ENCODE measurements around the gene ZBED4. TPM values are rescaled to one million over a fixed set of nuclear protein-coding genes. Genes with fewer than 3 reads are reported as not detected.
A peak's percentile ranks its signal among the peaks of the same experiment; 100 is the strongest.
"Not testable (repeated sequence)": the region's sequence is repeated elsewhere in the genome, so short reads cannot be mapped to it uniquely, and the experiment has no call there.

Gene ZBED4
- total RNA-seq, 1 donor from 2014 or later: 25.2 TPM

DNA sequence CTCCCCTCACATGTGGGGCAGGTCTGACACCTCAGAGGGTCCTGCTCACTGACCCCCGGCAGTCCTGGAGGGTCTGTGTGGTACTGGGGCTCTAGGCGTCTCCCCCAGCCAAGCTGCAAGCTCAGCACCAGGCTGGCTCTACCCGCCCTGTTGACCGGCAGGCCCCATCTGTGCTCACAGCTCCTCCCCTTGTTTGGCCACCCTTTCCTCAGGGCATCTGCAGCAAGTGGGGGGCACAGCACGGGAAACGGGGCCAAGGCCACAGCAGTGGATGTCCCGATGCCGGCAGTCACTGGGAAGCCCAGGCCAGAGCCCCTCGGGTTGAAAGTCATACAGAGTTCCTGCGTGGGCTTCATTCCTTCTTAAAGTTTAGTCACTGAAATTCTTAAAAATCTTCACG lies 31.9 kb upstream of the ZBED4 start:
- H3K27me3 Mint-ChIP-seq (ENCODE audit: low read depth); H3K9me3 Mint-ChIP-seq; intact Hi-C loops (cut with micrococcal nuclease); DNase-seq (ENCODE audit: low spot score); H3K27ac Mint-ChIP-seq; H3K4me3 Mint-ChIP-seq (ENCODE audit: low read depth): not testable (repeated sequence)
- peaks cover 79% of the 10 kb centered on the region for H3K36me3 Mint-ChIP-seq (ENCODE audit: low read depth)
- H3K4me1 Mint-ChIP-seq (ENCODE audit: low read depth): peaks cover 42% of the 10 kb centered on the region

GRCh38 chr22:49823289-49824045 lies 30.2 kb upstream of the ZBED4 start:
- Mint-ChIP-seq H3K36me3 (ENCODE audit: low read depth) (peaks cover 62% of the 10 kb centered on the region), H3K9me3 (no peaks in the 10 kb centered on the region), H3K4me1 (ENCODE audit: low read depth) (peaks cover 35% of the 10 kb centered on the region), H3K4me3 (ENCODE audit: low read depth) (no peak overlapping the region), H3K27me3 (ENCODE audit: low read depth) (no peaks in the 10 kb centered on the region), H3K27ac (no peak overlapping the region)
- DNase-seq (ENCODE audit: low spot score): no peak
- intact Hi-C loops (cut with micrococcal nuclease): no loop called here

GRCh38 chr22:49824185-49824925 lies 29.3 kb upstream of the ZBED4 start:
- DNase-seq (ENCODE audit: low spot score): no peak
- H3K27ac Mint-ChIP-seq: no peak overlapping the region
- H3K9me3 Mint-ChIP-seq: no peaks in the 10 kb centered on the region
- peak overlapping the region; percentile 91 for H3K4me3 Mint-ChIP-seq (ENCODE audit: low read depth)
- peaks cover 54% of the 10 kb centered on the region for H3K36me3 Mint-ChIP-seq (ENCODE audit: low read depth)
- H3K4me1 Mint-ChIP-seq (ENCODE audit: low read depth): peaks cover 37% of the 10 kb centered on the region
- H3K27me3 Mint-ChIP-seq (ENCODE audit: low read depth): no peaks in the 10 kb centered on the region
- intact Hi-C loops (cut with micrococcal nuclease): no loop called here

DNA sequence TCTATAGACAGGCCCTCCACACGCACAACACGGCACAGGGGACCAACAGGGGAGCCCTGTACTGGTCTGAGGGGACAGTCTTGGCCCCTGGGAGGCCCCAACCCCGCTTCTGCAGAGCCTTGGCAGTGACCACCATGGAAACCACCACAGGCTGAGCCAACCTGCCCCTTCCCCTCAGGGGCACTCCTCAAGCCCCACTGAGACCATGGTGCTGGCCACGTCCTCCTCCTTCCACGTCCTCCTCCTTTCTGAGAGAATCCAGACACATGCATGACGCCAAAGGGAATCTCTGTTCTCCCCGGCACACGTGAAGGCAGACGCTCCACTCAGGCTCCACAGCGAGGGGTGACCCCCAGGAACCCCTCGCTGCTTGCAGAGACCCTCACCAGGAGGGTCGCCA lies 28.7 kb upstream of the ZBED4 start:
- peaks cover 42% of the 10 kb centered on the region for H3K4me1 Mint-ChIP-seq (ENCODE audit: low read depth)
- H3K4me3 Mint-ChIP-seq (ENCODE audit: low read depth): peak overlapping the region; percentile 91
- H3K9me3 Mint-ChIP-seq: peaks cover 3% of the 10 kb centered on the region
- intact Hi-C loops (cut with micrococcal nuclease): loop anchor here (5.0 kb wide), 1 partner anchor 42 kb away; no protein-coding TSS in a partner anchor
- H3K27me3 Mint-ChIP-seq (ENCODE audit: low read depth): no peaks in the 10 kb centered on the region
- no peak for DNase-seq (ENCODE audit: low spot score)
- H3K27ac Mint-ChIP-seq: no peak overlapping the region
- peaks cover 58% of the 10 kb centered on the region for H3K36me3 Mint-ChIP-seq (ENCODE audit: low read depth)

- Mint-ChIP-seq H3K4me3 (ENCODE audit: low read depth) (peak overlapping the region; percentile 91), H3K27me3 (ENCODE audit: low read depth) (no peaks in the 10 kb centered on the region), H3K9me3 (peaks cover 6% of the 10 kb centered on the region), H3K4me1 (ENCODE audit: low read depth) (peaks cover 42% of the 10 kb centered on the region), H3K27ac (peak overlapping the region; percentile 82), H3K36me3 (ENCODE audit: low read depth) (peaks cover 54% of the 10 kb centered on the region)
- no peak for DNase-seq (ENCODE audit: low spot score)
- intact Hi-C loops (cut with micrococcal nuclease): loop anchor here (5.0 kb wide), 1 partner anchor 42 kb away; no protein-coding TSS in a partner anchor
Measured at GRCh38 chr22:49825436-49825835, 28.2 kb upstream of the ZBED4 start.

GRCh38 chr22:49825944-49826602 lies 27.6 kb upstream of the ZBED4 start:
- intact Hi-C loops (cut with micrococcal nuclease): loop anchor here (5.0 kb wide), 1 partner anchor 41 kb away; no protein-coding TSS in a partner anchor
- Mint-ChIP-seq H3K4me3 (ENCODE audit: low read depth) (peak overlapping the region; percentile 91), H3K4me1 (ENCODE audit: low read depth) (peaks cover 40% of the 10 kb centered on the region), H3K27me3 (ENCODE audit: low read depth) (no peaks in the 10 kb centered on the region), H3K27ac (peak overlapping the region; percentile 82), H3K36me3 (ENCODE audit: low read depth) (peaks cover 47% of the 10 kb centered on the region), H3K9me3 (peaks cover 8% of the 10 kb centered on the region)
- peak; percentile 49 for DNase-seq (ENCODE audit: low spot score)

GRCh38 chr22:49826603-49827270 lies 26.9 kb upstream of the ZBED4 start:
- peak; percentile 26 for DNase-seq (ENCODE audit: low spot score)
- peak overlapping the region; percentile 82 for H3K27ac Mint-ChIP-seq
- H3K9me3 Mint-ChIP-seq: peaks cover 8% of the 10 kb centered on the region
- intact Hi-C loops (cut with micrococcal nuclease): loop anchor here (5.0 kb wide), 1 partner anchor 41 kb away; no protein-coding TSS in a partner anchor
- H3K27me3 Mint-ChIP-seq (ENCODE audit: low read depth): no peaks in the 10 kb centered on the region
- H3K4me1 Mint-ChIP-seq (ENCODE audit: low read depth): peaks cover 40% of the 10 kb centered on the region
- peaks cover 46% of the 10 kb centered on the region for H3K36me3 Mint-ChIP-seq (ENCODE audit: low read depth)
- peak overlapping the region; percentile 91 for H3K4me3 Mint-ChIP-seq (ENCODE audit: low read depth)

GRCh38 chr22:49827271-49827852 lies 26.3 kb upstream of the ZBED4 start:
- Mint-ChIP-seq H3K4me1 (ENCODE audit: low read depth) (peaks cover 40% of the 10 kb centered on the region), H3K4me3 (ENCODE audit: low read depth) (no peak overlapping the region), H3K27me3 (ENCODE audit: low read depth) (no peaks in the 10 kb centered on the region), H3K9me3 (peaks cover 8% of the 10 kb centered on the region), H3K36me3 (ENCODE audit: low read depth) (peaks cover 43% of the 10 kb centered on the region), H3K27ac (no peak overlapping the region)
- DNase-seq (ENCODE audit: low spot score): no peak
- intact Hi-C loops (cut with micrococcal nuclease): loop anchor here (5.0 kb wide), 1 partner anchor 40 kb away; no protein-coding TSS in a partner anchor

GRCh38 chr22:49827853-49828598 lies 25.6 kb upstream of the ZBED4 start, which contains the start of gene BRD1:
Gene BRD1, minus strand, starts transcription at chr22:49827873. Its CDS starts 3,556 bp downstream, at chr22:49824317.
- intact Hi-C loops (cut with micrococcal nuclease): loop anchor here (5.0 kb wide), 1 partner anchor 39 kb away; no protein-coding TSS in a partner anchor
- Mint-ChIP-seq H3K4me3 (ENCODE audit: low read depth) (peak within 1 kb of the TSS; percentile 91), H3K9me3 (peaks cover 8% of the 10 kb centered on the region), H3K36me3 (ENCODE audit: low read depth) (peaks cover 39% of the 10 kb centered on the region), H3K27ac (peak within 1 kb of the TSS; percentile 89), H3K27me3 (ENCODE audit: low read depth) (no peaks in the 10 kb centered on the region), H3K4me1 (ENCODE audit: low read depth) (peaks cover 40% of the 10 kb centered on the region)
- DNase-seq (ENCODE audit: low spot score): peak; percentile 46

GRCh38 chr22:49828599-49828965 lies 25.1 kb upstream of the ZBED4 start:
- no peaks in the 10 kb centered on the region for H3K27me3 Mint-ChIP-seq (ENCODE audit: low read depth)
- no peak for DNase-seq (ENCODE audit: low spot score)
- intact Hi-C loops (cut with micrococcal nuclease): loop anchor here (5.0 kb wide), 1 partner anchor 39 kb away; no protein-coding TSS in a partner anchor
- peaks cover 8% of the 10 kb centered on the region for H3K9me3 Mint-ChIP-seq
- H3K27ac Mint-ChIP-seq: peak overlapping the region; percentile 89
- H3K36me3 Mint-ChIP-seq (ENCODE audit: low read depth): peaks cover 35% of the 10 kb centered on the region
- H3K4me3 Mint-ChIP-seq (ENCODE audit: low read depth): peak overlapping the region; percentile 70
- peaks cover 45% of the 10 kb centered on the region for H3K4me1 Mint-ChIP-seq (ENCODE audit: low read depth)

DNA sequence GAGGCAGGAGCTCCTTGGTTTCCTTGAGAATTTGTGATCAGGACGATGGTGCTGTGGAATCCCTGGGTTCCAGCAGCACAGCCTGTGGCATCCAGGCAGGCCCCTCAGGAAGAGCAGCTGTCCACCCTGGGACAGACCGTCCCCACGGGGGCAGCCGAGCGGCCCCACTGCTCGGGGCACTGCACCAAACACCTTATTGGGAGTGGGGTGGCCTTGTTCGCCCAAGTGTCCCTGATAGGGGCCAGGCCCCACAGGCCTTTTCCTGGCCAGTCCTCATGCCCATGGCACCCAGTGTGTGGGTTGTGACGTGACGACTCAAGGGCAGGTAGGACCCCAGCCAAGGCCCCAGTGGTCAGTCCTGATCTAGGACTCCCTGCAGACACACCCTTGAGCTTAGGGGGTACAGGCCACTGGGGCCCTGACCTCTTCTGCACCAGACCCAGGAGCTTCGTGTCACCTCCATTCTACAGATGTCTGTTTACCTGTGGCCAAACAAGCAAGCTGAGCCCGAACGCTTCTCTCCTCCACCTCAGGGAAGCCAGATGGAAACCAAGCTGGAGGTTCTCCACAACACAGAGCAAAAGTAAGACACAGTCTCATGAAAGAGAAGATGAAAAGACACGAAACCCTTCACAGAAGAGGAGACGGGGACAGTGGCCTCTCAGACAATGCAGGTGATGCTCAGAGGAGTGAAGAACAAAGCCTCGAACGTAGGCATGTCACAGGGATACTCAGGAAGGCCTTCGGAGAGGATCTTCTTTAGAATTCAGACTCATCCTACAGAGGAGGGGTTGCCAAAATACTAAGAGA lies 24.4 kb upstream of the ZBED4 start:
- H3K4me1 Mint-ChIP-seq (ENCODE audit: low read depth): peaks cover 45% of the 10 kb centered on the region
- peak overlapping the region; percentile 89 for H3K27ac Mint-ChIP-seq
- peaks cover 8% of the 10 kb centered on the region for H3K9me3 Mint-ChIP-seq
- H3K4me3 Mint-ChIP-seq (ENCODE audit: low read depth): peak overlapping the region; percentile 70
- DNase-seq (ENCODE audit: low spot score): no peak
- no peaks in the 10 kb centered on the region for H3K27me3 Mint-ChIP-seq (ENCODE audit: low read depth)
- peaks cover 29% of the 10 kb centered on the region for H3K36me3 Mint-ChIP-seq (ENCODE audit: low read depth)
- intact Hi-C loops (cut with micrococcal nuclease): loop anchor here (5.0 kb wide), 1 partner anchor 38 kb away; no protein-coding TSS in a partner anchor
